BE2C (cell line): ENCODE data around the gene MAD2L2.

Experiments used
- DNase-seq: peaks from one replicate; pipeline ENCODE4 v3.0.0-alpha.2; 2020
- H3K27me3 ChIP-seq: fragments of 250-450 bp; sonication (Bioruptor Pico); 2 replicates; pipeline ENCODE4 v1.5.1; 2020; ENCODE audit warnings: mild to moderate bottlenecking
- H3K36me3 ChIP-seq: fragments of 250-450 bp; sonication (Bioruptor Pico); 2 replicates; pipeline ENCODE4 v1.5.1; 2020; ENCODE audit warnings: mild to moderate bottlenecking
- H3K4me1 ChIP-seq: fragments of 250-450 bp; sonication (Bioruptor Pico); 2 replicates; pipeline ENCODE4 v1.5.1; 2020
- H3K4me3 ChIP-seq: 2 replicates; pipeline ENCODE4 v1.5.1; 2011; ENCODE audit warnings: low read depth, low read length
- H3K9me3 ChIP-seq: fragments of 250-450 bp; sonication (Bioruptor Pico); 2 replicates; pipeline ENCODE4 v1.5.1; 2020
- TF ChIP-seq, protein P1 (sequence below): IDR thresholded peaks from 2 replicates; pipeline ENCODE4 v1.5.1; 2012; ENCODE audit warnings: mild to moderate bottlenecking, low read depth, low read length

Gene MAD2L2

DNA sequence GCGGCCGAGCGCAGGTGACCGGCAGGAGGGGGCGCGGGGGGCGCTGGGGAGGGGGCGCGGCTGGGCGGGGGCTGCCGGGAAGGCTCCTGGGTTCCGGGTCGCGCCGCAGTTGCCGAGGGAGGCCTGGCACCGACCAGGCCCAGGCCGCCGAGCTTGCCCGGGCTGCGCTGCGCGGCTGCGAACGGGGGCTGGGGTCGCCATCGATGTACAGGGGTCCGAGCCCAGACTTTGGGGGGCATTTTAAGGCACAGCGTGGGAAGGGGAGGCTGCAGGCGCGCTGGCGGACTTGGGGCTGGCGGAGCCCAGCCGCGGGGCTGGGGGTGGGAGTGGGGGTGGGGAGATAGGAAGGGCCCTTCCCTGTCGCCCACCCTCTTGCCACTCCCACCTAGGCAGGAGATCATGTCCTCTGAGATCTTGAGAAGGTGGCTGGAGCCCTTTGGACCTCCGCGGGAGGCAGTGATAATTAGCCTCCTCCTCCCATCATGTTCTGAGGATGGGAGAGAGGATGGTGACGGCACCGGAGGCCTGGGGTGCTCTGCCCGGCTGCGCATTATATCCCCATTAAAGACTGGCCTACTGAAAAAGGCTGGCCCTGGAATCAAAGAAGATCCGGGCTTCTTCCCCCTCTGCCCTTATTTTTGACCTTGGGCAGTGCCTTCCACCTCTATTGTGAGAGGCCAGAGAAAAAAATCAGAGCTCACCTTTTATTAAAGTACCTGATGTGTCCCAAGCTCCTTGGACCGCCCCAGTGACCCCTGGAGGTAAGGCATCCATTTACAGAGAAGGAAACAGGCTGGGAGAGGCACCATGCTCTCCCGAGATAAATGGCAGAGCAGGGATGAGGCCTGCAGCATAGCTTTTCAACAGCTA is 25.8 kb downstream of the MAD2L2 start:
- H3K9me3 ChIP-seq, result no peaks in the 10 kb centered on the region
- H3K27me3 ChIP-seq, result no peaks in the 10 kb centered on the region
- TF ChIP-seq, protein P1, sequence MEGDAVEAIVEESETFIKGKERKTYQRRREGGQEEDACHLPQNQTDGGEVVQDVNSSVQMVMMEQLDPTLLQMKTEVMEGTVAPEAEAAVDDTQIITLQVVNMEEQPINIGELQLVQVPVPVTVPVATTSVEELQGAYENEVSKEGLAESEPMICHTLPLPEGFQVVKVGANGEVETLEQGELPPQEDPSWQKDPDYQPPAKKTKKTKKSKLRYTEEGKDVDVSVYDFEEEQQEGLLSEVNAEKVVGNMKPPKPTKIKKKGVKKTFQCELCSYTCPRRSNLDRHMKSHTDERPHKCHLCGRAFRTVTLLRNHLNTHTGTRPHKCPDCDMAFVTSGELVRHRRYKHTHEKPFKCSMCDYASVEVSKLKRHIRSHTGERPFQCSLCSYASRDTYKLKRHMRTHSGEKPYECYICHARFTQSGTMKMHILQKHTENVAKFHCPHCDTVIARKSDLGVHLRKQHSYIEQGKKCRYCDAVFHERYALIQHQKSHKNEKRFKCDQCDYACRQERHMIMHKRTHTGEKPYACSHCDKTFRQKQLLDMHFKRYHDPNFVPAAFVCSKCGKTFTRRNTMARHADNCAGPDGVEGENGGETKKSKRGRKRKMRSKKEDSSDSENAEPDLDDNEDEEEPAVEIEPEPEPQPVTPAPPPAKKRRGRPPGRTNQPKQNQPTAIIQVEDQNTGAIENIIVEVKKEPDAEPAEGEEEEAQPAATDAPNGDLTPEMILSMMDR, result no peak
- DNase-seq, result no peak
- H3K4me1 ChIP-seq, result no peaks in the 10 kb centered on the region
- no peaks in the 10 kb centered on the region for H3K36me3 ChIP-seq
- H3K4me3 ChIP-seq, result peak overlapping the region; percentile 43

- Histone ChIP-seq H3K36me3 (no peaks in the 10 kb centered on the region), H3K4me1 (no peaks in the 10 kb centered on the region), H3K9me3 (no peaks in the 10 kb centered on the region), H3K4me3 (peak within 1 kb of the TSS; percentile 48), H3K27me3 (no peaks in the 10 kb centered on the region)
- DNase-seq, result no peak
- TF ChIP-seq, protein P1, result no peak
These were observed 26.6 kb downstream of the MAD2L2 start, which contains the start of the genes FBXO2 and FBXO44 for GRCh38 chr1:11654137-11654938. FBXO2 (minus strand) TSS chr1:11654429; CDS start chr1:11654340, 89 bp downstream. FBXO44 (plus strand) TSS chr1:11654877; CDS start chr1:11655836, 959 bp downstream.

- Histone ChIP-seq H3K9me3 (no peaks in the 10 kb centered on the region), H3K4me3 (no peak overlapping the region), H3K36me3 (no peaks in the 10 kb centered on the region), H3K4me1 (no peaks in the 10 kb centered on the region), H3K27me3 (no peaks in the 10 kb centered on the region)
- no peak for DNase-seq
- TF ChIP-seq, protein P1, result no peak
These were observed 27.1 kb downstream of the MAD2L2 start for GRCh38 chr1:11653861-11654136.

DNA sequence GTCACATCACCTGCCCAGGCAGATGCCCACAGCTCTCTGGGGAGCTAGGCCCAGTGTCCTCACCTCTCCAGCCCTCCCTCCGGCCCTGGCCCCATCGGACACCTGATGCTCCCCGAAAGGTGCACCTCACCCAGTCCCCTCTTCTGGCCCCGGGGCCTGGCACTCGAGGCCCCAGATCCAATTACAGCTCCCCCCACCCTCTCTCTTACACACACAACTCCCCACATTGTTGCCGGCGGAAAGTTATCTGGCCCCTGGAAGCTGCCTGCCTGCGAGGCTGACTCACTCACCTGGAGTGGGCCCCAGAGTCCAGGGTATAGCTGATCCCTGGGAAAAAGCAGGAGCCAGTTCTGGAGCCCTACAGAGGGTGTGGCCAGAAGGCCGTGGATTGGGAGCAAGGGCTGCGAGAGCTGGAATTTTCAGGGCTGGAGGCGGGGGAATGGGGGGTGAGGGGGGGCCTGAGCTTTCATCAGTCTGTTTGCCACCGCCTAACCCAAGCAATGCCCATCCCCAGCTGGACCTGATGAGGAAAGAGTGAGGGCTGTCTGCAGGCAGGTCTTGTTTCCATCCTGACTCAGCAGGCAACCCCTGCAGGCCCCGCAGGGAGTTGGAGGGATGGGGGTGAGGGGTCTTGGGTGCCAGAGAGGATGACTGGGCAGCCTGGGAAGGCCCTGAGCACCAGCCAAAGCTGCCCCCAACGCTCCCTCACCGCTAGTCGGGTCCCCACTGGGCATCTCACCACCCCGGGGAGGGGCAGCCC is 27.7 kb downstream of the MAD2L2 start:
- H3K4me1 ChIP-seq, result no peaks in the 10 kb centered on the region
- H3K4me3 ChIP-seq, result no peak overlapping the region
- H3K36me3 ChIP-seq, result no peaks in the 10 kb centered on the region
- H3K9me3 ChIP-seq, result no peaks in the 10 kb centered on the region
- TF ChIP-seq, protein P1, result no peak
- no peaks in the 10 kb centered on the region for H3K27me3 ChIP-seq
- no peak for DNase-seq

- H3K36me3 ChIP-seq, result no peaks in the 10 kb centered on the region
- H3K27me3 ChIP-seq, result no peaks in the 10 kb centered on the region
- TF ChIP-seq, protein P1, result no peak
- H3K9me3 ChIP-seq, result no peaks in the 10 kb centered on the region
- H3K4me1 ChIP-seq, result no peaks in the 10 kb centered on the region
- no peak for DNase-seq
- H3K4me3 ChIP-seq, result no peak overlapping the region
These were observed 28.7 kb downstream of the MAD2L2 start for GRCh38 chr1:11652203-11652780.
